HepG2 (cell line): ENCODE measurements around the gene MTFR1L. TPM values are rescaled to one million over a fixed set of nuclear protein-coding genes. Genes with fewer than 3 reads are reported as not detected.

Source experiments
- ATAC-seq: fragments of 200-7000 bp; cut with Tn5 transposase; 3 replicates; pipeline ENCODE4 v1.9.1; 2020; ENCODE audit warnings: mild to moderate bottlenecking, moderate library complexity
- BruUV-seq: library from RNA; stranded (reverse); fragments of 400-500 nt; replicated peaks from 2 replicates; lab custom pipeline; 2021; lab: Mats Ljungman, UMichigan
- CTCF ChIA-PET: fragments of 300-600 bp; formaldehyde crosslinking; extraction: SDS; loops from one replicate; lab custom pipeline; 2021; ENCODE audit warnings: low total read pairs, inconsistent platforms, low intra/inter-chr PET ratio; lab: Yijun Ruan, JAX
- POLR2A ChIA-PET: fragments of 350-600 bp; sonication (Branson Sonifier 250); formaldehyde crosslinking; loops from one replicate; lab custom pipeline; 2020; ENCODE audit warnings: antibody characterized with exemption, inconsistent platforms; lab: Yijun Ruan, JAX
- DNase-seq: peaks from one replicate; pipeline ENCODE4 v3.0.0-alpha.2; 2015; ENCODE audit warnings: low spot score
- FAIRE-seq: peaks from 3 replicates; lab custom pipeline; 2011; peaks lifted over from hg19 to GRCh38; lab: Jason Lieb, UNC
- H2AFZ ChIP-seq: one replicate; pipeline ENCODE4 v1.6.1; 2011; ENCODE audit warnings: low read length, inconsistent platforms
- H3K27ac ChIP-seq: fragments of 300-600 bp; 3 replicates; pipeline ENCODE4 v1.8.0; 2011; ENCODE audit warnings: mixed run types, mild to moderate bottlenecking, mixed read lengths, low read length, inconsistent platforms; ENCODE audit not compliant: insufficient read depth; ENCODE audit errors: extremely low read length
- H3K27me3 ChIP-seq, 2 experiments: fragments of 200-600 bp in 1 of 2; 2 replicates in 1 of 2; 3 replicates in 1 of 2; pipeline versions ENCODE4 v1.6.0 to v1.8.0; 2011; ENCODE audit warnings: low read length in 2 of 2, mild to moderate bottlenecking in 2 of 2, moderate library complexity in 2 of 2, inconsistent platforms in 1 of 2; ENCODE audit not compliant: insufficient read depth in 2 of 2, control insufficient read depth in 1 of 2
- H3K36me3 ChIP-seq, 2 experiments: fragments of 200-600 bp in 1 of 2; replicated peaks in 1 of 2; 2 replicates in 1 of 2; 3 replicates in 1 of 2; pipeline versions ENCODE4 v1.5.1 to v1.8.0; 2011; ENCODE audit warnings: low read length in 2 of 2, inconsistent platforms in 1 of 2; ENCODE audit not compliant: insufficient read depth in 2 of 2, control insufficient read depth in 1 of 2
- H3K4me1 ChIP-seq: 2 replicates; pipeline ENCODE4 v1.5.1; 2012; ENCODE audit warnings: low read length, inconsistent platforms; ENCODE audit not compliant: insufficient read depth
- H3K4me2 ChIP-seq: 2 replicates; pipeline ENCODE4 v1.6.0; 2011; ENCODE audit warnings: low read depth, low read length, inconsistent platforms
- H3K4me3 ChIP-seq, 3 experiments: fragments of 200-600 bp in 1 of 3; sonication (generic), shearing (Covaris generic) in 1 of 3; replicated peaks in 1 of 3; 2 replicates each; pipeline ENCODE4 v1.5.1; 2011 to 2016; ENCODE audit warnings: low read length in 3 of 3, inconsistent platforms in 2 of 3, low read depth in 2 of 3, mild to moderate bottlenecking in 2 of 3, control low read depth in 1 of 3, mixed read lengths in 1 of 3; ENCODE audit not compliant: insufficient read depth in 1 of 3
- H3K79me2 ChIP-seq: one replicate; pipeline ENCODE4 v1.6.1; 2011; ENCODE audit warnings: low read length, inconsistent platforms; ENCODE audit not compliant: insufficient read depth
- H3K9ac ChIP-seq: 2 replicates; pipeline ENCODE4 v1.6.0; 2011; ENCODE audit warnings: mild to moderate bottlenecking, low read depth, low read length, inconsistent platforms; ENCODE audit not compliant: insufficient read depth
- H3K9me3 ChIP-seq: 2 replicates; pipeline ENCODE4 v1.5.1; 2012; ENCODE audit warnings: mild to moderate bottlenecking, low read length
- H4K20me1 ChIP-seq: 2 replicates; pipeline ENCODE4 v1.6.0; 2011; ENCODE audit warnings: inconsistent platforms, mild to moderate bottlenecking, low read length, moderate library complexity; ENCODE audit not compliant: insufficient read depth
- NFKB2 ChIP-seq: sonication (generic); formaldehyde crosslinking; IDR thresholded peaks from 2 replicates; pipeline ENCODE4 v1.4.0; 2020; ENCODE audit warnings: missing genetic modification reagents, borderline replicate concordance
- PHF8 ChIP-seq: sonication (generic); formaldehyde crosslinking; IDR thresholded peaks from 2 replicates; pipeline ENCODE4 v1.5.0; 2020; ENCODE audit warnings: missing genetic modification reagents
- RNF2 ChIP-seq: fragments of 450-650 bp; conservative IDR thresholded peaks from 2 replicates; pipeline ENCODE4 v1.6.1; 2016; ENCODE audit warnings: low read depth
- SALL1 ChIP-seq: sonication (generic); formaldehyde crosslinking; IDR thresholded peaks from 2 replicates; pipeline ENCODE4 v1.8.0; 2022; ENCODE audit warnings: mild to moderate bottlenecking, missing genetic modification reagents
- TCF7L2 ChIP-seq: IDR thresholded peaks from 2 replicates; pipeline ENCODE4 v1.6.1; 2011; ENCODE audit warnings: mild to moderate bottlenecking, low read depth, low read length, moderate library complexity
- THAP11 ChIP-seq: IDR thresholded peaks from 2 replicates; pipeline ENCODE4 v1.6.1; 2016; ENCODE audit warnings: missing biosample characterization, missing genetic modification reagents
- YY1 ChIP-seq: IDR thresholded peaks from 2 replicates; pipeline ENCODE4 v1.6.1; 2011; ENCODE audit warnings: low read length, low read depth, moderate library complexity, mild to moderate bottlenecking; ENCODE audit not compliant: insufficient read depth, insufficient replicate concordance
- ZBTB42 ChIP-seq: sonication (generic); formaldehyde crosslinking; IDR thresholded peaks from 2 replicates; pipeline ENCODE4 v1.5.0; 2020; ENCODE audit warnings: mild to moderate bottlenecking, missing genetic modification reagents
- ZNF724P ChIP-seq: sonication (generic); formaldehyde crosslinking; IDR thresholded peaks from 2 replicates; pipeline ENCODE4 v1.8.0; 2022; ENCODE audit warnings: missing genetic modification reagents, borderline replicate concordance
- WGBS: methylation state at CpG from one replicate; pipeline ENCODE4 v1.1.6; 2017; ENCODE audit warnings: low lambda C conversion rate; 5-methylcytosine and 5-hydroxymethylcytosine counted together
- in situ Hi-C: cut with HindIII; loops from 2 replicates; pipeline ENCODE4 v1.10.0; 2017; ENCODE audit warnings: low pct_unique_long_range_greater_than_20kb; ENCODE audit not compliant: extremely low pct_ligation_motif_present
- intact Hi-C: fragments of 100-400 bp; cut with micrococcal nuclease; formaldehyde crosslinking; loops from one replicate; pipeline ENCODE4 v1.10.0; 2022; ENCODE audit not compliant: unreplicated experiment
- polyA plus RNA-seq, 8 experiments: library from polyadenylated mRNA; depleted of rRNA in 3 of 8; stranded (reverse) in 7 of 8; unstranded in 1 of 8; fragments of >200 nt; fragmentation: Illumina TruSeq in 4 of 8; extraction: Trizol in 4 of 8; gene quantifications; 2 replicates each; pipeline versions ENCODE4 v1.2.1 to v1.2.3, GENCODE V29; 2011 to 2016; ENCODE audit warnings: low read depth in 4 of 8, missing spikeins in 1 of 8, mixed read lengths in 1 of 8; ENCODE audit not compliant: insufficient read depth in 1 of 8
- total RNA-seq, 5 experiments: library from RNA; depleted of rRNA; stranded (reverse); fragments of >200 nt; fragmentation: Illumina TruSeq; extraction: Trizol; gene quantifications; 2 replicates each; pipeline ENCODE4 v1.2.3, GENCODE V29; 2016; ENCODE audit warnings: low read depth in 1 of 5
- TF ChIP-seq, protein P1 (sequence below): sonication (generic); formaldehyde crosslinking; IDR thresholded peaks from 2 replicates; pipeline ENCODE4 v1.5.0; 2020; ENCODE audit warnings: mild to moderate bottlenecking, missing genetic modification reagents, borderline replicate concordance
- TF ChIP-seq, protein P2 (sequence below): IDR thresholded peaks from 2 replicates; pipeline ENCODE4 v1.6.1; 2012; ENCODE audit warnings: inconsistent platforms
- TF ChIP-seq, protein P3 (sequence below): sonication (generic); formaldehyde crosslinking; IDR thresholded peaks from 2 replicates; pipeline ENCODE4 v1.5.1; 2020; ENCODE audit warnings: mild to moderate bottlenecking, missing genetic modification reagents, moderate library complexity
- TF ChIP-seq, protein P4 (sequence below): sonication (generic); formaldehyde crosslinking; IDR thresholded peaks from 2 replicates; pipeline ENCODE4 v1.9.0; 2022; ENCODE audit warnings: missing genetic modification reagents, mild to moderate bottlenecking, borderline replicate concordance

Gene MTFR1L
- total and polyA plus RNA-seq, 2 of the 13 experiments (the other 11 are each of a cell fraction or from before 2014, with no cell fraction given), result 38.0 to 55.7 TPM

DNA sequence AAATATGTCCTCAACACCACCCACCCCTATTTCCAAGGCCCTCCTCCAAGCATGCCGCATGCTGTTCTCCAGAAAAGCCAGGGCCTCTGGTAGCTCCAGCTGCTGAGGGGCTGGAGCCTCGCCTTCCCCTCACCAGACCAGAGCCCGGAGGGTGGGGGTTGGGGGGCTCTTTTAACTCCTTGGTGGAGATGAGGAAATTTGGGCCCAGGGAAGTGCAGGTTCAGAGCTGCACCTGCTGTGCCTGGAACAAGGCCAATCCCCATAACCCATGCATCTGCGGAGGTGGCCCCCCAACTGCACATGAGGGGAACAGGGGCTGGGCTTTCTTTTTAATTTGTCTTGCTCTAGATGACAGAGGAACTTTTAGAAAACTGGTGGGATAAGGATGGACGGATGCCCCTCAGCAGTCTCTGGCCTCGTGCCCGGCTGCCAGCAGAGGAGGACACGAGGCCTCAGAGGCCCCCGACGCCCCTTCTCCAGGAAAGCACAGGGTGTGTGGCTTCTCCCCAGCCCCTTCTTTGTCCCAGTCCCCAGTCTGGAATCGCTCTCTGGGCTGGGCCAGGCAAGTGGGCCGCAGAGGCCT, 20.3 kb upstream of the MTFR1L start:
- Histone ChIP-seq H3K79me2 (no peaks in the 10 kb centered on the region), H2AFZ (no peak overlapping the region), H3K27ac (no peak overlapping the region), H3K36me3 (no peaks in the 10 kb centered on the region), H3K4me3 (peak overlapping the region; percentile 40 to 74 (median 62); a peak in 4 of 6 replicates), H4K20me1 (no peaks in the 10 kb centered on the region), H3K4me1 (peaks cover 26% of the 10 kb centered on the region), H3K27me3 (peaks cover 0 to 17% of the 10 kb centered on the region in 2 experiments; a peak in 2 of 5 replicates), H3K9ac (peak overlapping the region; percentile 56; the same call in 1 of the 2 replicates), H3K9me3 (no peaks in the 10 kb centered on the region), H3K4me2 (peak overlapping the region; percentile 76)
- ATAC-seq (no peak), FAIRE-seq (no peak), DNase-seq (no peak)
- POLR2A ChIA-PET, result interaction anchor here (1.0 to 1.1 kb wide), 3 partner anchors 20 to 190 kb away, joined by 3 read pairs; partner anchors contain the start of gene MTFR1L
- intact Hi-C loops, result loop anchor here (5.0 kb wide), 2 partner anchors 42 to 182 kb away; partner anchors contain the start of gene MAN1C1
- whole genome bisulfite sequencing, result 22% methylated on average over 6 of the region's 12 CpGs
- BruUV-seq, result no TSS peak
- in situ Hi-C loops, result loop anchor here (5.0 kb wide), 1 partner anchor 42 kb away; no protein-coding TSS in a partner anchor
- CTCF ChIA-PET, result no interaction called here
- TF ChIP-seq ZNF724P (CRISPR knock-in tag) (no peak), YY1 (no peak), TCF7L2 (no peak), NFKB2 (CRISPR knock-in tag) (0 out of 2 replicates have a peak, but pooled peaks have one; percentile 42), RNF2 (0 out of 2 replicates have a peak, but pooled peaks have one; percentile 61), ZBTB42 (CRISPR knock-in tag) (no peak), THAP11 (CRISPR knock-in tag) (no peak), PHF8 (CRISPR knock-in tag) (peak; percentile 58; the same call in 1 of the 2 replicates), SALL1 (CRISPR knock-in tag) (0 out of 2 replicates have a peak, but pooled peaks have one; percentile 17)
- TF ChIP-seq, protein P1, sequence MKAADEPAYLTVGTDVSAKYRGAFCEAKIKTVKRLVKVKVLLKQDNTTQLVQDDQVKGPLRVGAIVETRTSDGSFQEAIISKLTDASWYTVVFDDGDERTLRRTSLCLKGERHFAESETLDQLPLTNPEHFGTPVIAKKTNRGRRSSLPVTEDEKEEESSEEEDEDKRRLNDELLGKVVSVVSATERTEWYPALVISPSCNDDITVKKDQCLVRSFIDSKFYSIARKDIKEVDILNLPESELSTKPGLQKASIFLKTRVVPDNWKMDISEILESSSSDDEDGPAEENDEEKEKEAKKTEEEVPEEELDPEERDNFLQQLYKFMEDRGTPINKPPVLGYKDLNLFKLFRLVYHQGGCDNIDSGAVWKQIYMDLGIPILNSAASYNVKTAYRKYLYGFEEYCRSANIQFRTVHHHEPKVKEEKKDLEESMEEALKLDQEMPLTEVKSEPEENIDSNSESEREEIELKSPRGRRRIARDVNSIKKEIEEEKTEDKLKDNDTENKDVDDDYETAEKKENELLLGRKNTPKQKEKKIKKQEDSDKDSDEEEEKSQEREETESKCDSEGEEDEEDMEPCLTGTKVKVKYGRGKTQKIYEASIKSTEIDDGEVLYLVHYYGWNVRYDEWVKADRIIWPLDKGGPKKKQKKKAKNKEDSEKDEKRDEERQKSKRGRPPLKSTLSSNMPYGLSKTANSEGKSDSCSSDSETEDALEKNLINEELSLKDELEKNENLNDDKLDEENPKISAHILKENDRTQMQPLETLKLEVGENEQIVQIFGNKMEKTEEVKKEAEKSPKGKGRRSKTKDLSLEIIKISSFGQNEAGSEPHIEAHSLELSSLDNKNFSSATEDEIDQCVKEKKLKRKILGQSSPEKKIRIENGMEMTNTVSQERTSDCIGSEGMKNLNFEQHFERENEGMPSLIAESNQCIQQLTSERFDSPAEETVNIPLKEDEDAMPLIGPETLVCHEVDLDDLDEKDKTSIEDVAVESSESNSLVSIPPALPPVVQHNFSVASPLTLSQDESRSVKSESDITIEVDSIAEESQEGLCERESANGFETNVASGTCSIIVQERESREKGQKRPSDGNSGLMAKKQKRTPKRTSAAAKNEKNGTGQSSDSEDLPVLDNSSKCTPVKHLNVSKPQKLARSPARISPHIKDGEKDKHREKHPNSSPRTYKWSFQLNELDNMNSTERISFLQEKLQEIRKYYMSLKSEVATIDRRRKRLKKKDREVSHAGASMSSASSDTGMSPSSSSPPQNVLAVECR (CRISPR knock-in tag), result peak; percentile 12; the same call in 1 of the 2 replicates
- TF ChIP-seq, protein P2, sequence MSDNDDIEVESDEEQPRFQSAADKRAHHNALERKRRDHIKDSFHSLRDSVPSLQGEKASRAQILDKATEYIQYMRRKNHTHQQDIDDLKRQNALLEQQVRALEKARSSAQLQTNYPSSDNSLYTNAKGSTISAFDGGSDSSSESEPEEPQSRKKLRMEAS, result peak; percentile 29; the same call in 1 of the 2 replicates
- TF ChIP-seq, protein P3, sequence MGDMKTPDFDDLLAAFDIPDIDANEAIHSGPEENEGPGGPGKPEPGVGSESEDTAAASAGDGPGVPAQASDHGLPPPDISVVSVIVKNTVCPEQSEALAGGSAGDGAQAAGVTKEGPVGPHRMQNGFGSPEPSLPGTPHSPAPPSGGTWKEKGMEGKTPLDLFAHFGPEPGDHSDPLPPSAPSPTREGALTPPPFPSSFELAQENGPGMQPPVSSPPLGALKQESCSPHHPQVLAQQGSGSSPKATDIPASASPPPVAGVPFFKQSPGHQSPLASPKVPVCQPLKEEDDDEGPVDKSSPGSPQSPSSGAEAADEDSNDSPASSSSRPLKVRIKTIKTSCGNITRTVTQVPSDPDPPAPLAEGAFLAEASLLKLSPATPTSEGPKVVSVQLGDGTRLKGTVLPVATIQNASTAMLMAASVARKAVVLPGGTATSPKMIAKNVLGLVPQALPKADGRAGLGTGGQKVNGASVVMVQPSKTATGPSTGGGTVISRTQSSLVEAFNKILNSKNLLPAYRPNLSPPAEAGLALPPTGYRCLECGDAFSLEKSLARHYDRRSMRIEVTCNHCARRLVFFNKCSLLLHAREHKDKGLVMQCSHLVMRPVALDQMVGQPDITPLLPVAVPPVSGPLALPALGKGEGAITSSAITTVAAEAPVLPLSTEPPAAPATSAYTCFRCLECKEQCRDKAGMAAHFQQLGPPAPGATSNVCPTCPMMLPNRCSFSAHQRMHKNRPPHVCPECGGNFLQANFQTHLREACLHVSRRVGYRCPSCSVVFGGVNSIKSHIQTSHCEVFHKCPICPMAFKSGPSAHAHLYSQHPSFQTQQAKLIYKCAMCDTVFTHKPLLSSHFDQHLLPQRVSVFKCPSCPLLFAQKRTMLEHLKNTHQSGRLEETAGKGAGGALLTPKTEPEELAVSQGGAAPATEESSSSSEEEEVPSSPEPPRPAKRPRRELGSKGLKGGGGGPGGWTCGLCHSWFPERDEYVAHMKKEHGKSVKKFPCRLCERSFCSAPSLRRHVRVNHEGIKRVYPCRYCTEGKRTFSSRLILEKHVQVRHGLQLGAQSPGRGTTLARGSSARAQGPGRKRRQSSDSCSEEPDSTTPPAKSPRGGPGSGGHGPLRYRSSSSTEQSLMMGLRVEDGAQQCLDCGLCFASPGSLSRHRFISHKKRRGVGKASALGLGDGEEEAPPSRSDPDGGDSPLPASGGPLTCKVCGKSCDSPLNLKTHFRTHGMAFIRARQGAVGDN (CRISPR knock-in tag), result peak; percentile 64; the same call in 1 of the 2 replicates
- TF ChIP-seq, protein P4, sequence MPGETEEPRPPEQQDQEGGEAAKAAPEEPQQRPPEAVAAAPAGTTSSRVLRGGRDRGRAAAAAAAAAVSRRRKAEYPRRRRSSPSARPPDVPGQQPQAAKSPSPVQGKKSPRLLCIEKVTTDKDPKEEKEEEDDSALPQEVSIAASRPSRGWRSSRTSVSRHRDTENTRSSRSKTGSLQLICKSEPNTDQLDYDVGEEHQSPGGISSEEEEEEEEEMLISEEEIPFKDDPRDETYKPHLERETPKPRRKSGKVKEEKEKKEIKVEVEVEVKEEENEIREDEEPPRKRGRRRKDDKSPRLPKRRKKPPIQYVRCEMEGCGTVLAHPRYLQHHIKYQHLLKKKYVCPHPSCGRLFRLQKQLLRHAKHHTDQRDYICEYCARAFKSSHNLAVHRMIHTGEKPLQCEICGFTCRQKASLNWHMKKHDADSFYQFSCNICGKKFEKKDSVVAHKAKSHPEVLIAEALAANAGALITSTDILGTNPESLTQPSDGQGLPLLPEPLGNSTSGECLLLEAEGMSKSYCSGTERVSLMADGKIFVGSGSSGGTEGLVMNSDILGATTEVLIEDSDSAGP, result peak; percentile 62; the same call in 1 of the 2 replicates
